ENCODE data around the gene HIGD1C.

DNA sequence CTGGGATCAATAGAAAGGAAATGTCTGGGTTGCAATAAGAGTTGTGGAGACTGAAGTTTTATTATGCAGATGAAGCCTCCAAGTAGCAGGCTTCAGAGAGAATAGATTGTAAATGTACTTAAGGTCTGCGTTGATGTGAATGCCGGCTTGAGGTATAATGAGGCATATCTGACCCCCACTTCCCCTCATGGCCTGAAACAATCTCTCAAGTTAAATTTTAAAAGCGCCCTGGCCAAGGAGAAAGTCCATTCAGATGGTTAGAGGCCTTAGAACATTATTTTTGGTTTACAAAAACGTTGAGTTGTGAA lies 28.3 kb upstream of the HIGD1C start:
- TF ChIP-seq, protein P1, sequence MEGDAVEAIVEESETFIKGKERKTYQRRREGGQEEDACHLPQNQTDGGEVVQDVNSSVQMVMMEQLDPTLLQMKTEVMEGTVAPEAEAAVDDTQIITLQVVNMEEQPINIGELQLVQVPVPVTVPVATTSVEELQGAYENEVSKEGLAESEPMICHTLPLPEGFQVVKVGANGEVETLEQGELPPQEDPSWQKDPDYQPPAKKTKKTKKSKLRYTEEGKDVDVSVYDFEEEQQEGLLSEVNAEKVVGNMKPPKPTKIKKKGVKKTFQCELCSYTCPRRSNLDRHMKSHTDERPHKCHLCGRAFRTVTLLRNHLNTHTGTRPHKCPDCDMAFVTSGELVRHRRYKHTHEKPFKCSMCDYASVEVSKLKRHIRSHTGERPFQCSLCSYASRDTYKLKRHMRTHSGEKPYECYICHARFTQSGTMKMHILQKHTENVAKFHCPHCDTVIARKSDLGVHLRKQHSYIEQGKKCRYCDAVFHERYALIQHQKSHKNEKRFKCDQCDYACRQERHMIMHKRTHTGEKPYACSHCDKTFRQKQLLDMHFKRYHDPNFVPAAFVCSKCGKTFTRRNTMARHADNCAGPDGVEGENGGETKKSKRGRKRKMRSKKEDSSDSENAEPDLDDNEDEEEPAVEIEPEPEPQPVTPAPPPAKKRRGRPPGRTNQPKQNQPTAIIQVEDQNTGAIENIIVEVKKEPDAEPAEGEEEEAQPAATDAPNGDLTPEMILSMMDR (IDR thresholded peaks at IDR 0.05): no peak
- no peak for TF ChIP-seq EP300 (IDR thresholded peaks at IDR 0.05)
